Left lung (tissue), 10 donors: ENCODE results near the gene SLC25A27. TPM values are rescaled to one million over a fixed set of nuclear protein-coding genes. Genes with fewer than 3 reads are reported as not detected.

Experiments used
- ATAC-seq: fragments of 200-7000 bp; cut with Tn5 transposase; one replicate; pipeline ENCODE4 v1.9.1; 2020; ENCODE audit warnings: moderate library complexity
- DNase-seq, 4 donors: peaks; one replicate each; pipeline ENCODE4 v3.0.0-alpha.2; 2013 to 2020
- H3K27ac ChIP-seq, 2 donors: fragments of 200-600 bp; sonication (generic) in 1 of 2; one replicate each; pipeline versions ENCODE4 v1.5.0 to v1.8.0; 2020 to 2021
- H3K27me3 ChIP-seq, 2 donors: fragments of 200-600 bp; sonication (generic) in 1 of 2; one replicate each; pipeline versions ENCODE4 v1.5.0 to v1.8.0; 2020 to 2021
- H3K36me3 ChIP-seq, 2 donors: fragments of 200-600 bp; sonication (generic) in 1 of 2; one replicate each; pipeline versions ENCODE4 v1.5.0 to v1.8.0; 2020 to 2021
- H3K4me1 ChIP-seq, 2 donors: fragments of 200-600 bp; one replicate each; pipeline ENCODE4 v1.8.0; 2021
- H3K4me3 ChIP-seq, 2 donors: fragments of 200-600 bp; sonication (generic) in 1 of 2; one replicate each; pipeline versions ENCODE4 v1.5.0 to v1.8.0; 2020 to 2021; ENCODE audit warnings: mild to moderate bottlenecking in 1 of 2
- H3K9me3 ChIP-seq, 2 donors: fragments of 200-600 bp; sonication (generic) in 1 of 2; one replicate each; pipeline versions ENCODE4 v1.5.0 to v1.8.0; 2020 to 2021
- CTCF ChIP-seq, 2 donors: fragments of 200-600 bp; sonication (generic) in 1 of 2; IDR thresholded peaks; one replicate each; pipeline versions ENCODE4 v1.5.0 to v1.8.0; 2021; ENCODE audit warnings: antibody characterized with exemption in 2 of 2
- intact Hi-C, 2 donors: fragments of 100-400 bp; cut with DNase I; formaldehyde crosslinking; loops; one replicate each; pipeline versions ENCODE4 v1.11.2 to v1.14.2; 2022
- polyA plus RNA-seq, 6 donors: library from polyadenylated mRNA; unstranded; fragments of 120-200 nt; gene quantifications; one replicate each; pipeline ENCODE4 v1.2.1, GENCODE V29; 2013; ENCODE audit not compliant: insufficient read length in 6 of 6
- total RNA-seq, 2 donors: library from RNA; stranded (reverse); fragmentation: NEBNext Ultra II Directional; extraction: Animal tissue kit (Norgen Biotek cat#: 25700); gene quantifications; one replicate each; pipeline ENCODE4 v1.2.1, GENCODE V29; 2021
- donor health status: DM: no; HTN: yes; CAD: no.
- donor health status: DM: no; HTN: no; CAD: no.

SLC25A27 gene
- total and polyA plus RNA-seq, 8 donors = 8.1 to 140 (median 103) TPM

DNA sequence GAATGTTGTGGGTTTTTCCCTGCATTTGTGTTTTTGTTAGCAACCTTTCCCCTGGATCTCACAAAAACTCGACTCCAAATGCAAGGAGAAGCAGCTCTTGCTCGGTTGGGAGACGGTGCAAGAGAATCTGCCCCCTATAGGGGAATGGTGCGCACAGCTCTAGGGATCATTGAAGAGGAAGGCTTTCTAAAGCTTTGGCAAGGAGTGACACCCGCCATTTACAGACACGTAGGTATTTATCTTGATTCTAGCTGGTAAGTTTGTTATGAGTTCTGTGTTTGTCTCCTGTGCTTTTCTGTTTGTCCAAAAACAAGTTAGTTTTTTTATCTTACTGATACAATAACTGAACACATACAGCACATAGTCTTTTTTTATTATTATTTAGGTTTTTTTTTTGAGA is 3.0 kb downstream of the SLC25A27 start:
- intact Hi-C loops = no loop called here
- peaks cover 0 to 37% of the 10 kb centered on the region in 2 donors for H3K27me3 ChIP-seq
- H3K27ac ChIP-seq = no peak overlapping the region
- H3K36me3 ChIP-seq = no peaks in the 10 kb centered on the region
- ATAC-seq = no peak
- no peaks in the 10 kb centered on the region for H3K9me3 ChIP-seq
- H3K4me1 ChIP-seq = peaks cover 0 to 16% of the 10 kb centered on the region in 2 donors
- H3K4me3 ChIP-seq = no peak overlapping the region
- DNase-seq = no peak
- no peak for TF ChIP-seq CTCF (IDR thresholded peaks at IDR 0.05)

DNA sequence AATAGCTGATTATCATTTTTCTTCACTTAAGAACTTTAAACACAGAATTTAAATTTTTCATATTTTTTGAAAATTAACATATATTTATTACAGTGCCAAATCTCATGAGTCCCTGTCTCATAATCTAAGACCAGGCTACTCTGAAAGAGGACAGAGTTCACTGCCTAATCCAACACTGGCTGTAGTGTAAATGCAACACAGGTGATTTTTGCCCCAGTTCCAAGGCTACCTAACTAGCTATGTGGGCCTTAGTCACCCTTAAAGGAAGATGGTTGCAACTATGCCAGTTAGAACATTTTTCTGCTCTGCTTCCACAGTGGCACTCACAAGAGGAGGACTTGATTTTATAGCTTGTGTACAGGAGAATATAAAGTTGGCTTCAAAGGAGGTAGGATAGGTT is 4.9 kb downstream of the SLC25A27 start:
- intact Hi-C loops = no loop called here
- no peak for DNase-seq
- Histone ChIP-seq H3K36me3 (no peaks in the 10 kb centered on the region), H3K4me1 (peaks cover 0 to 12% of the 10 kb centered on the region in 2 donors), H3K27me3 (peaks cover 0 to 19% of the 10 kb centered on the region in 2 donors), H3K9me3 (no peaks in the 10 kb centered on the region), H3K27ac (no peak overlapping the region), H3K4me3 (no peak overlapping the region)
- ATAC-seq = no peak
- no peak for TF ChIP-seq CTCF (IDR thresholded peaks at IDR 0.05)

DNA sequence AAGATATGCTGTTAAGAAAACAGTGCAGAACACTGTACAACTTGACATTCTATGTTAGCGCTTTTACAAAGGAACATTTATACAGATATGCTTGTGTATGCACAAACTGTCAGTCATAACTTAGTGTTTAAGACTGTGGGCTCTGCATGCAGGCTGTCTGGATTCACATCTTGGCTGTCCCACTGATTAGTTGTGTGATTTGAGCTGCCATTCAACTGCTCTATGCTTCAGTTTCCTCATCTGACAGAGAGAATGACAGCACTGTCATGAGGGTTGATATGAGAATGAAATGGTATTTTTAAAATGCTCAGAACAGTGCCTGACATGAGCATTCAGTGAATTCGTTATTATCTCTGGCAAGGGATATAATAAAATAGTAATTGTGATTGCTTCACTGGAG is 8.7 kb downstream of the SLC25A27 start:
- DNase-seq (no peak), ATAC-seq (no peak)
- no peak overlapping the region for H3K27ac ChIP-seq
- H3K27me3 ChIP-seq = no peaks in the 10 kb centered on the region
- TF ChIP-seq CTCF (IDR thresholded peaks at IDR 0.05) = no peak
- H3K4me3 ChIP-seq = no peak overlapping the region
- no peaks in the 10 kb centered on the region for H3K36me3 ChIP-seq
- no peaks in the 10 kb centered on the region for H3K9me3 ChIP-seq
- intact Hi-C loops = no loop called here
- H3K4me1 ChIP-seq = no peaks in the 10 kb centered on the region

- DNase-seq (no peak), ATAC-seq (no peak)
- intact Hi-C loops = no loop called here
- Histone ChIP-seq H3K4me3 (no peak overlapping the region), H3K36me3 (peaks cover 0 to 10% of the 10 kb centered on the region in 2 donors), H3K4me1 (no peaks in the 10 kb centered on the region), H3K9me3 (no peaks in the 10 kb centered on the region), H3K27me3 (no peaks in the 10 kb centered on the region), H3K27ac (no peak overlapping the region)
- TF ChIP-seq CTCF (IDR thresholded peaks at IDR 0.05) = no peak
Observed at GRCh38 chr6:46667377-46667776, 14.6 kb downstream of the SLC25A27 start.

- Histone ChIP-seq H3K36me3 (peaks cover 0 to 3% of the 10 kb centered on the region in 2 donors), H3K27ac (no peak overlapping the region), H3K4me3 (no peak overlapping the region), H3K27me3 (no peaks in the 10 kb centered on the region), H3K4me1 (no peaks in the 10 kb centered on the region), H3K9me3 (no peaks in the 10 kb centered on the region)
- no peak for DNase-seq
- intact Hi-C loops = no loop called here
- ATAC-seq = no peak
- TF ChIP-seq CTCF (IDR thresholded peaks at IDR 0.05) = no peak
Observed at GRCh38 chr6:46674410-46674809, 21.6 kb downstream of the SLC25A27 start.
